Activated CD4-positive, alpha-beta T cell treated with anti-CD3 and anti-CD28 coated beads for 36 hours (primary cell): Measurements from ENCODE around the gene BID. TPM values are rescaled to one million over a fixed set of nuclear protein-coding genes. Genes with fewer than 3 reads are reported as not detected.
"Not testable (repeated sequence)": the region's sequence is repeated elsewhere in the genome, so short reads cannot be mapped to it uniquely, and the experiment has no call there.

Experiments
- ATAC-seq: fragments of 200-7000 bp; cut with Tn5 transposase; one replicate; pipeline ENCODE4 v1.10.0; 2021; ENCODE audit warnings: mild to moderate bottlenecking, moderate library complexity
- CTCF ChIA-PET: fragments of 350-600 bp; sonication (Branson Sonifier 250); formaldehyde crosslinking; loops from one replicate; lab custom pipeline; 2021; ENCODE audit warnings: antibody characterized with exemption; lab: Charles Lee
- POLR2A ChIA-PET: fragments of 350-600 bp; sonication (Branson Sonifier 250); formaldehyde crosslinking; loops from one replicate; lab custom pipeline; 2021; ENCODE audit warnings: antibody characterized with exemption, inconsistent platforms; lab: Charles Lee
- DNase-seq: peaks from one replicate; pipeline ENCODE4 v3.0.0-alpha.2; 2020
- H3K27ac Mint-ChIP-seq: one replicate; pipeline ENCODE4 v1.8.0; 2021; ENCODE audit warnings: mixed read lengths
- H3K27me3 Mint-ChIP-seq: one replicate; pipeline ENCODE4 v1.8.0; 2021; ENCODE audit warnings: mixed read lengths
- H3K36me3 Mint-ChIP-seq: one replicate; pipeline ENCODE4 v1.8.0; 2021; ENCODE audit warnings: low read depth, mixed read lengths
- H3K4me1 Mint-ChIP-seq: one replicate; pipeline ENCODE4 v1.8.0; 2021; ENCODE audit warnings: mixed read lengths
- H3K4me3 Mint-ChIP-seq: one replicate; pipeline ENCODE4 v1.8.0; 2021; ENCODE audit warnings: mild to moderate bottlenecking, moderate library complexity, mixed read lengths
- H3K9me3 Mint-ChIP-seq: one replicate; pipeline ENCODE4 v1.8.0; 2021; ENCODE audit warnings: low read depth, mixed read lengths
- intact Hi-C, 2 experiments: fragments of 100-400 bp; cut with DNase I in 1 of 2; cut with micrococcal nuclease in 1 of 2; formaldehyde crosslinking; loops; one replicate each; pipeline versions ENCODE4 v1.14.2 to v1.15.1; 2022 to 2024; cut with DNase I, micrococcal nuclease
- total RNA-seq, 2 experiments: library from RNA; stranded (reverse); gene quantifications; one replicate each; pipeline ENCODE4 v1.2.3, GENCODE V29; 2021

The BID gene
- total RNA-seq, 2 experiments from 2014 or later: 16.8 to 27.1 TPM

DNA sequence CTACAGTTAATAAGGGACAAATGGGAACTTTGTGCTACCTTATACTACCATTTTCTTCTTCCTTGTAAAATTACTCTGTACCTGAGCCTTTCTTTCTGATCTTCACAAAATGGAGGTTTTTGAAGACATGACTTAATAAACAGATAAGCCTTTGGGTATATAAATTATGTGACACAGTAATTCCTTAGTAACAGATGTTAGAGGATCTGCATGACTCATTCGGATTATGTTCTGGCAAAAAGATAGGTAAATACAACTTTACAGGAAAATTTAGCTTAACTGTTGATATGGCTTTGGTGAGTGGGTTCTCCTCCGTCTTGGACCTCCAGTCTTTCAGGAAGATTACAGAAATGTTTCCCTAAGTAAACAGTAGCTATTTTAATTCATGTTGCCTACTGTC lies 61.8 kb downstream of the BID start:
- H3K4me1 Mint-ChIP-seq: no peaks in the 10 kb centered on the region
- no peaks in the 10 kb centered on the region for H3K9me3 Mint-ChIP-seq
- intact Hi-C loops: no loop called here
- peaks cover 15% of the 10 kb centered on the region for H3K36me3 Mint-ChIP-seq
- ATAC-seq: no peak
- DNase-seq: no peak
- ChIA-PET CTCF (no interaction called here), POLR2A (no interaction called here)
- no peaks in the 10 kb centered on the region for H3K27me3 Mint-ChIP-seq
- no peak overlapping the region for H3K4me3 Mint-ChIP-seq
- no peak overlapping the region for H3K27ac Mint-ChIP-seq

DNA sequence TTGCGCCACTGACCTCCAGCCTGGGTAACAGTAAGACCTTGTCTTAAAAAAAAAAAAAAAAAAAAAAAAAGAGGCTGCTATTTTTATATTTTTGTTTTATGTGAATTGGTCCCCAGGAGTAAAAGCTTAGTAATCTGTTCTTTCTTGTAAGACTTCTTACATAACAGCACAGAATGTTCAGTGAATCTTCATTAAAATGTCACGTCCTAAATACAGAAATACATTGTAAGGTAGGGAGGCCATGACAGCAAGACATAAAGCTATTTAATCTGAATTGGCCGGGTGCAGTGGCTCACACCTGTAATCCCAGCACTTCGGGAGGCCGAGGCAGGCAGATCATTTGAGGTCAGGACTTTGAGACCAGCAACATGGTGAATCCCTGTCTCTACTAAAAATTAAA lies 64.2 kb downstream of the BID start:
- Mint-ChIP-seq H3K4me3 (no peak overlapping the region), H3K27ac (peak overlapping the region; percentile 19), H3K9me3 (no peaks in the 10 kb centered on the region), H3K27me3 (no peaks in the 10 kb centered on the region), H3K4me1 (peaks cover 19% of the 10 kb centered on the region), H3K36me3 (peaks cover 18% of the 10 kb centered on the region)
- DNase-seq (no peak), ATAC-seq (no peak)
- intact Hi-C loops: no loop called here
- ChIA-PET CTCF (no interaction called here), POLR2A (no interaction called here)

DNA sequence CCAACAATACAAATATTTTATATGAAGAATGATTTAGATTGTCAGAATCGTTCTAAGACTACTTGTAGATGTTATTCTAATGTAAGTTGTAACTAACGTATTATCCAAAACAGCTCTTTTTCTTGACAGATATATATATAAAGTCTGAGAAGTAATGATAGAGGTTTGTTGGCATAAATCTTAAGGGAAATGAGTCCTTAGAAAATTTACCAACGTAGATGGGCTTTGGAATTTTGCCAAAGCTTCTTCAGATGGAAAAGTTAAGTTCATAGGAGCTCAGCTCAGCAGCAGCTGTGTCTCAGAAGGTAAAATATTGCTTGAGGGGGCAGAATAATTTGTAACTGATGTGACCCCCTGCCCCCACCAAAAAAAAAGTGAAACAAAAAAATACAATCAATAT lies 66.7 kb downstream of the BID start:
- H3K27me3 Mint-ChIP-seq: no peaks in the 10 kb centered on the region
- DNase-seq (no peak), ATAC-seq (no peak)
- CTCF ChIA-PET: interaction anchor here (1.4 kb wide), 1 partner anchor 23 kb away, joined by 4 read pairs; no protein-coding TSS in a partner anchor
- no peak overlapping the region for H3K27ac Mint-ChIP-seq
- no peak overlapping the region for H3K4me3 Mint-ChIP-seq
- intact Hi-C loops: loop anchor here (2.0 to 5.0 kb wide), 2 partner anchors 69 to 70 kb away; partner anchors contain the start of gene BCL2L13 (in 2 of the 2)
- no peaks in the 10 kb centered on the region for H3K9me3 Mint-ChIP-seq
- peaks cover 23% of the 10 kb centered on the region for H3K36me3 Mint-ChIP-seq
- H3K4me1 Mint-ChIP-seq: peaks cover 21% of the 10 kb centered on the region
- POLR2A ChIA-PET: no interaction called here

DNA sequence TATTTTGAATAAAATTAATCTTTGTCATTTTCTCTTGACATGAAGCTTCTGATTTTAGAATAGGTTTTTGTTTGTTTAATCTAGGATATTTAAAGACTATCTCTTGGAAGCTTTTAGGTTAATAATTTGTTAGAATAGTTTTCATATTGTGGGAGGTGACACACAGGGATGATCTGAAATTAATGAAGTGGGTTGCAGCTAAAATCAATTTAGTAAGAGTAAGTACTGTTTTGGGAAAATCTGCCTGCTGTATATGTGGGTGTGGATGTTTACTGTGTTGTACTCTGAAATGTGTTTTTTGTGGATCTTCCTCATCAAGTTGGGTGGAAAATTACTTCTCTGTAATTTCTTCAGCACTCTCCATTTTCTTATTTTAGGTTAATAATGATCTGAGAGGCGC lies 67.3 kb downstream of the BID start:
- intact Hi-C loops: loop anchor here (2.0 to 5.0 kb wide), 2 partner anchors 68 to 70 kb away; partner anchors contain the start of gene BCL2L13 (in 2 of the 2)
- Mint-ChIP-seq H3K36me3 (peaks cover 22% of the 10 kb centered on the region), H3K4me3 (no peak overlapping the region), H3K4me1 (peaks cover 21% of the 10 kb centered on the region), H3K27ac (no peak overlapping the region), H3K27me3 (no peaks in the 10 kb centered on the region), H3K9me3 (no peaks in the 10 kb centered on the region)
- no peak for ATAC-seq
- no peak for DNase-seq
- ChIA-PET POLR2A (no interaction called here), CTCF (interaction anchor here (1.4 kb wide), 1 partner anchor 23 kb away, joined by 4 read pairs; no protein-coding TSS in a partner anchor)

DNA sequence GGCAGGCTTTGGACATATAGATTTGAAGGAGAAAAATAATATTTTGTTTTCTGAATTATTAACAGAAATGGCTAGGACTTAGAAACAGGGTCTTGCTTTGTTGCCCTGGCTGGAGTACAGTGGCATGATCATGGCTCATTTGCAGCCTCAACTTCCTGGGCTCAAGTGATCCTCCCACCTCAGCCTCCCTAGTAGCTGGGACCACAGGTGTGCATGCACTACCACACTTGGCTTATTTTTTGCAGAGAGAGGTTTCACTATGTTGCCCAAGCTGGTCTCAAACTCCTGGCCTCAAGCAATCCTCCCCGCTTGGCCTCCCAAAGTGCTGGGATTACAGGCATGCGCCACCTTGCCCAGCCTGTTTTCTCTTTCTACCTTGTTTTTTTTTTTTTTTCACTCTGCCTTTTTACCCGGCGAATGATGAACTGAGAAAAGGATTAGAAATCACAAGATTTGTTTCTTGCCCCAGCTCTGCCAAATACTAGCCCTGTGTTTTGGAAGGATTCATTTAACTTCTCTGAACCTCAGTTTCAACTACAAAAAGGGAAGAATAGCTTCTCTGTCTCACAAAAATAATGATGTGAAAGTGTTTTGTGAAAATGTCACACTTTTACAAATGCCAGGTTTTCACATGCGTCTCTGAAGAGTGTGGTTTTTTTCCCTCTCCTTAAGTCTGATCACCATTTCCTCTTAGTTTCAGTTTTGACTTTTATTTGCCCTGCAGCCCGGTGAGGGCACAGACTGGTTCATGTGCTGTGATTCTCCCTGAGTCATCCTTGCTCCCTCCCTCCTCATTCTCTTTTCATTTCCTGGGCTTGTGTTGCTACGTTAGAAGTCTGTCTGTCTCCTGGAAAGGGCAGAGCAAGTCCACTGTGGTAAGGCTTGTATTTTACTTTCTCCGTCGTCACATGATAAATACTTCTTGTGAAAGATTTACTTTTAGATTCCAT lies 68.0 kb downstream of the BID start:
- DNase-seq (peak; percentile 72), ATAC-seq (peak; percentile 99)
- Mint-ChIP-seq H3K4me1 (peaks cover 21% of the 10 kb centered on the region), H3K4me3 (peak overlapping the region; percentile 49), H3K27me3 (no peaks in the 10 kb centered on the region), H3K27ac (peak overlapping the region; percentile 94), H3K36me3 (peaks cover 18% of the 10 kb centered on the region), H3K9me3 (no peaks in the 10 kb centered on the region)
- intact Hi-C loops: loop anchor here (2.0 to 5.0 kb wide), 2 partner anchors 67 to 69 kb away; partner anchors contain the start of gene BCL2L13 (in 2 of the 2)
- ChIA-PET CTCF (interaction anchor here (0.6 to 1.4 kb wide), 4 partner anchors 24 to 318 kb away, joined by 3 to 4 read pairs (median 4); no protein-coding TSS in a partner anchor), POLR2A (interaction anchor here (0.7 kb wide), 1 partner anchor 38 kb away, joined by 4 read pairs; no protein-coding TSS in a partner anchor)

DNA sequence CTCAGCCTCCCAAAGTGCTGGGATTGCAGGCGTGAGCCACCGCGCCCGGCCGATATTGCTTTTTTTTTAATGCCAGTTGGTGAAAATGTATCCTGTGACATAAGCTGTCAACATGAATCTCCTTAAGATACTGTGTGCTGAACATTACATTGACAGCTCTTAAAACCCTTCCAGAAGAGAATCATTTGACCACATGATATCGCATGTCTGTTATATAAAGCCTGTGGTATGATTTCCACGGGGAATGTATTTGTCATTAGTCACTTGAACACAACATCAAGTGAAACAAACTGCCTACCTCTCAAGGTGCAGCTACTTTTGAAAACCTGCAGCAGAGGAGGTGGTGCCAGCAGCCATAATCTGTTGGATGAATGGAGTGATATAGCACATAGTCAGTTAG lies 68.7 kb downstream of the BID start:
- ChIA-PET POLR2A (no interaction called here), CTCF (interaction anchor here (0.6 to 1.2 kb wide), 5 partner anchors 18 to 318 kb away, joined by 3 to 4 read pairs (median 3); no protein-coding TSS in a partner anchor)
- H3K9me3 Mint-ChIP-seq: no peaks in the 10 kb centered on the region
- no peak overlapping the region for H3K4me3 Mint-ChIP-seq
- H3K4me1 Mint-ChIP-seq: peaks cover 21% of the 10 kb centered on the region
- no peak overlapping the region for H3K27ac Mint-ChIP-seq
- DNase-seq: no peak
- intact Hi-C loops: loop anchor here in 1 of 2 experiments (5.0 kb wide), 1 partner anchor 68 kb away; the partner anchor contains the start of gene BCL2L13
- H3K27me3 Mint-ChIP-seq: no peaks in the 10 kb centered on the region
- peaks cover 18% of the 10 kb centered on the region for H3K36me3 Mint-ChIP-seq
- no peak for ATAC-seq

DNA sequence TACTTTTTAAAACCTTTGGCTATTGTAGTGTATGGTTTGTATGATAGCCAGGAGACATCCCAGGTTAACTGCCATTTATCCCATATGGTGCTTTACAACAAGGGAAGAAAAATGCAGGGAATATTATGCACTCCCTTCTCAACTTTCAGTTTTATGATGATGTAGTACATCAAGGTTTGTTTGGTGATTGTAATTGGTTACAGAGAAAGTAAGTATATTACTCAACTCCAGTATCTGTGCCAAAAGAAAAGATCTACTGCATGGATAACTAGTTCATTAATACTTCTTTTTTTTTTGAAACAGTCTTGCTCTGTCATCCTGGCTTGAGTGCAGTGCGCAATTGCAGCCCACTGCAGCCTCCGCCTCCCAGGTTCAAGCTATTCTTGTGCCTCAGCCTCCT lies 70.5 kb downstream of the BID start:
- intact Hi-C loops: no loop called here
- Mint-ChIP-seq H3K27ac (no peak overlapping the region), H3K36me3 (peaks cover 21% of the 10 kb centered on the region), H3K27me3 (no peaks in the 10 kb centered on the region), H3K9me3 (no peaks in the 10 kb centered on the region), H3K4me3 (no peak overlapping the region), H3K4me1 (peaks cover 23% of the 10 kb centered on the region)
- CTCF ChIA-PET: no interaction called here
- POLR2A ChIA-PET: no interaction called here
- DNase-seq (no peak), ATAC-seq (no peak)

DNA sequence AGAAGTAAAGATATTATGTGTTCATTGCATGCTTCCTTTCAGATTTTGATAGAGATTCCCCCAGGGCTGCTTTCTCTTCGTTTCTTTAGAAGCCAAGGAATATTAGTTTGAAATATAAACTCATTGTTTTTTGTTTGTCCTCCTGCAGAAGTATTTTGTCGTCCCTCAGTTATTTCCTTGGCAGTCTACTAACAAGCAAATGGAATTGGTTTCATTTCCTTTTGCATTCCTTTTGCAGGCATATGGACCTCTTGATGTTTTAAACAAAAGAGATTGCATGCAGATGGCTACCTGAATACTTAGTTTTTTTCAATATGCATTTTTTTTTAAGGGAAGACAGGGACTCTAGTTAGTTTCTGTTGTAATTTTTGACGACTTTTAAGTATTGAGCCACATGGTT lies 73.5 kb downstream of the BID start:
- ChIA-PET POLR2A (no interaction called here), CTCF (no interaction called here)
- ATAC-seq (no peak), DNase-seq (no peak)
- Mint-ChIP-seq H3K4me3 (no peak overlapping the region), H3K36me3 (peaks cover 21% of the 10 kb centered on the region), H3K27me3 (no peaks in the 10 kb centered on the region), H3K4me1 (peaks cover 12% of the 10 kb centered on the region), H3K27ac (no peak overlapping the region), H3K9me3 (no peaks in the 10 kb centered on the region)
- intact Hi-C loops: no loop called here

DNA sequence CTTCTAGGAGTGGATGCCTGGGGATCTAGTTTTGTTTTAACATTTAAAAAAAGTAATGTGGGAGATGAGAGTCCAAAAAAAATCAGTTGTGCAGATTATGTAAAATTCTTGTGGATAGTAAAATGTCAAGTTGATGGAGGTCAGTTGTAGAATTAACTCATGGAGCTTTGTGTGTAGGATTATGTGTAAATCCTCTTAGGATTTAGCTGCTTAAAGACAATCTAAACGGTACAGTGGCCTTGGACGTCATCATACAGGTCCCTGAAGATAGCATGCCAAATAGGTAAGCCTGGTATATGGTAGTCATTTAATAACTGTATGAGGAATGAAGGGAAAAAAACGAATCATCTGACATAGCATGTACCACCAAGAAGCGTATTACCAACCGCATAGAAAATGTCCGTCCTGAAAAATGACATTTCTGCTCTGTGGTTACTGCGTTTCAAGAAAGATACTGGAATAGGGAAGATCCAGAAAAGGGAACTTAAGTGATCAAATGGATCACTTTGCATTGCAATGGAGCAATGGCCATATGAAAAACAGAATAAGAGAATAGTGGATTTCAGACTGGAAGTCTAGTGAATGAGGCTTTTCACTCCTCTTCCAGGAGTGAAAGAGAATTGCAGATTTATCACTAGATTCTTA lies 74.5 kb downstream of the BID start:
- DNase-seq: no peak

DNA sequence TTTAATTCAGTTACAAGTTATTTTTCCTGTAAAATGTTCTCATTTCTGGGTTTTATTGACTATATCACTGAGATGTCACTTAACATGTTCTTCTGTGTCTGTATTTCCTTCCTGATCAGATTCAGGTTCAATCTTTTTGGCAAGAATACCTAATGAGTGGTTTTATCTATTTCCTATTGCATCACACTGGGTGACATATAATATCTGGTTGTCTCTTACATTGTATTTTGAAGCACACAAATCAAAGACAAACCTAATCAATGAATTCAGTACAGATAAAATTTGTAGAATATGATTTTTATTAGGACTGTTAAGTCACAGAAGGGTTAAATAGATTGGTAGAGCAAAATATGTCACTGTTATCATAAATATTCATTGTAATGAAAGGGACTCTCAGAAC lies 75.3 kb downstream of the BID start:
- Mint-ChIP-seq H3K27ac (peak overlapping the region; percentile 19), H3K36me3 (peaks cover 18% of the 10 kb centered on the region)
- POLR2A ChIA-PET: no interaction called here

More for the DNA sequence above, 74.5 kb downstream of the BID start:
- no peaks in the 10 kb centered on the region for H3K27me3 Mint-ChIP-seq
- peaks cover 6% of the 10 kb centered on the region for H3K4me1 Mint-ChIP-seq
- ChIA-PET CTCF (no interaction called here), POLR2A (no interaction called here)
- no peak overlapping the region for H3K27ac Mint-ChIP-seq
- ATAC-seq: no peak
- peaks cover 19% of the 10 kb centered on the region for H3K36me3 Mint-ChIP-seq
- H3K9me3 Mint-ChIP-seq: no peaks in the 10 kb centered on the region
- H3K4me3 Mint-ChIP-seq: no peak overlapping the region
- intact Hi-C loops: no loop called here

DNA sequence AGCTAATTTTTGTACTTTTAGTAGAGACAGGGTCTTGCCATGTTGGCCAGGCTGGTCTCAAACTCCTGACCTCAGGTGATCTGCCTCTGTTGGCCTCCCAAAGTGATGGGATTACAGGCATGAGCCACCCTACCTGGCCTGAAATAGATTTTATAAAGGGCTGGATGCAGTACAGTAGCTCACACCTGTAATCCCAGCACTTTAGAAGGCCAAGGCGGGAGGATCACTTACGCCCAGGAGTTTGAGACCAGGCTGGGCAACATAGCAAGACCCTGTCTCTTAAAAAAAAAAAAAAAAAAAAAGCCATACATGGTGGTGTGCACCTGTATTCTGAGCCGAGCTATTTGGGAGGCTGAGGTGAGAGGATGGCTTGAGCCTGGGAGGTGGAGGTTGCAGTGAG lies 76.0 kb downstream of the BID start:
- CTCF ChIA-PET: interaction anchor here (0.6 kb wide), 1 partner anchor 10 kb away, joined by 3 read pairs; no protein-coding TSS in a partner anchor
- DNase-seq, H3K27me3 Mint-ChIP-seq, H3K9me3 Mint-ChIP-seq, H3K27ac Mint-ChIP-seq, intact Hi-C loops, H3K4me3 Mint-ChIP-seq, POLR2A ChIA-PET, H3K4me1 Mint-ChIP-seq, ATAC-seq: not testable (repeated sequence)
- H3K36me3 Mint-ChIP-seq: peaks cover 13% of the 10 kb centered on the region

More for the DNA sequence above, 75.3 kb downstream of the BID start:
- Mint-ChIP-seq H3K4me1 (peaks cover 7% of the 10 kb centered on the region), H3K27me3 (no peaks in the 10 kb centered on the region), H3K9me3 (no peaks in the 10 kb centered on the region), H3K4me3 (no peak overlapping the region)
- DNase-seq: no peak
- CTCF ChIA-PET: no interaction called here
- ATAC-seq: no peak
- intact Hi-C loops: no loop called here
